ENCODE data around the gene CST7. TPM values are rescaled to one million over a fixed set of nuclear protein-coding genes. Genes with fewer than 3 reads are reported as not detected.

CST7 gene
- total and polyA plus RNA-seq, 2 experiments from 2014 or later: not detected

DNA sequence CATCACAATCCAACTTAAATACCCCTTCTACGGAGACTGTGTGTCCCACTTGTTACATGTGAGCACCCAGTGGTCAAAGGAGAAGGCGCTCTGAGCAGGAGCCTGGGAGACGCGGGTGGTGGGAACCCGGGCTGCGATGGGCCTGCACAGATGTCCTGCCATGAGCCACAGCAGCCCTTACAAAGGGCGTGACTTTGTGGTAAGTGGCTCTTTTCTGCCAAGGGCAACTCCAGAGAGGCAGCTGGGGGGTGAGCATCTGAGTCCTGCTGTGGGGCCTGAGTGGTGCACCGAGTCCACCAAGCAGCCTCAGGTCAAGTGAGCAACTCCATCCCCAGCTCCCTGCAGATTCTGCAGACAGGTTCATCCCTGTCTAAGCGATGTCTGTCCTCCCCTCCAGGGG is 33.6 kb upstream of the CST7 start:
- TF ChIP-seq EZH2phosphoT487 (IDR thresholded peaks at IDR 0.05; ENCODE audit: unreplicated experiment) (no peak), ZNF331 (CRISPR knock-in tag; IDR thresholded peaks at IDR 0.05; ENCODE audit: low read depth) (no peak), NANOG (IDR thresholded peaks at IDR 0.05; ENCODE audit: borderline replicate concordance) (no peak), EZH2 (IDR thresholded peaks at IDR 0.05; ENCODE audit: low read depth, unreplicated experiment) (no peak)
- TF ChIP-seq, protein P1, sequence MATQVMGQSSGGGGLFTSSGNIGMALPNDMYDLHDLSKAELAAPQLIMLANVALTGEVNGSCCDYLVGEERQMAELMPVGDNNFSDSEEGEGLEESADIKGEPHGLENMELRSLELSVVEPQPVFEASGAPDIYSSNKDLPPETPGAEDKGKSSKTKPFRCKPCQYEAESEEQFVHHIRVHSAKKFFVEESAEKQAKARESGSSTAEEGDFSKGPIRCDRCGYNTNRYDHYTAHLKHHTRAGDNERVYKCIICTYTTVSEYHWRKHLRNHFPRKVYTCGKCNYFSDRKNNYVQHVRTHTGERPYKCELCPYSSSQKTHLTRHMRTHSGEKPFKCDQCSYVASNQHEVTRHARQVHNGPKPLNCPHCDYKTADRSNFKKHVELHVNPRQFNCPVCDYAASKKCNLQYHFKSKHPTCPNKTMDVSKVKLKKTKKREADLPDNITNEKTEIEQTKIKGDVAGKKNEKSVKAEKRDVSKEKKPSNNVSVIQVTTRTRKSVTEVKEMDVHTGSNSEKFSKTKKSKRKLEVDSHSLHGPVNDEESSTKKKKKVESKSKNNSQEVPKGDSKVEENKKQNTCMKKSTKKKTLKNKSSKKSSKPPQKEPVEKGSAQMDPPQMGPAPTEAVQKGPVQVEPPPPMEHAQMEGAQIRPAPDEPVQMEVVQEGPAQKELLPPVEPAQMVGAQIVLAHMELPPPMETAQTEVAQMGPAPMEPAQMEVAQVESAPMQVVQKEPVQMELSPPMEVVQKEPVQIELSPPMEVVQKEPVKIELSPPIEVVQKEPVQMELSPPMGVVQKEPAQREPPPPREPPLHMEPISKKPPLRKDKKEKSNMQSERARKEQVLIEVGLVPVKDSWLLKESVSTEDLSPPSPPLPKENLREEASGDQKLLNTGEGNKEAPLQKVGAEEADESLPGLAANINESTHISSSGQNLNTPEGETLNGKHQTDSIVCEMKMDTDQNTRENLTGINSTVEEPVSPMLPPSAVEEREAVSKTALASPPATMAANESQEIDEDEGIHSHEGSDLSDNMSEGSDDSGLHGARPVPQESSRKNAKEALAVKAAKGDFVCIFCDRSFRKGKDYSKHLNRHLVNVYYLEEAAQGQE (IDR thresholded peaks at IDR 0.05; ENCODE audit: unreplicated experiment): no peak
- no peak overlapping the region for H3K4me3 ChIP-seq
- H3K36me3 ChIP-seq (ENCODE audit: insufficient read depth): no peaks in the 10 kb centered on the region
- no peak overlapping the region for H3K4me3 Mint-ChIP-seq
- H3K9me2 ChIP-seq (ENCODE audit: insufficient read depth): no peaks in the 10 kb centered on the region
- no peak overlapping the region for H2AFZ ChIP-seq
- H3K27ac Mint-ChIP-seq: no peak overlapping the region
- DNase-seq (ENCODE audit: low spot score): no peak
- peaks cover 2% of the 10 kb centered on the region for H3K36me3 Mint-ChIP-seq (ENCODE audit: low read depth)
- H4K20me1 ChIP-seq (replicated peaks; ENCODE audit: insufficient read depth): no peaks in the 10 kb centered on the region
- H3K27me3 Mint-ChIP-seq (ENCODE audit: insufficient read depth, low read depth, poor library complexity): peaks cover 10% of the 10 kb centered on the region
- H3K4me1 ChIP-seq (ENCODE audit: insufficient read depth): no peaks in the 10 kb centered on the region
- peaks cover 6% of the 10 kb centered on the region for H3K9me3 Mint-ChIP-seq
- no peaks in the 10 kb centered on the region for H3K79me2 ChIP-seq (replicated peaks; ENCODE audit: insufficient read depth)
- H3K4me2 ChIP-seq: no peak overlapping the region
- H3K4me1 Mint-ChIP-seq: peaks cover 13% of the 10 kb centered on the region
- no peaks in the 10 kb centered on the region for H3K27me3 ChIP-seq (ENCODE audit: insufficient read depth)
- H3K27ac ChIP-seq (ENCODE audit: low read depth): no peak overlapping the region
- H3F3A ChIP-seq (replicated peaks; ENCODE audit: low read depth): no peaks in the 10 kb centered on the region
- no peak for ATAC-seq

DNA sequence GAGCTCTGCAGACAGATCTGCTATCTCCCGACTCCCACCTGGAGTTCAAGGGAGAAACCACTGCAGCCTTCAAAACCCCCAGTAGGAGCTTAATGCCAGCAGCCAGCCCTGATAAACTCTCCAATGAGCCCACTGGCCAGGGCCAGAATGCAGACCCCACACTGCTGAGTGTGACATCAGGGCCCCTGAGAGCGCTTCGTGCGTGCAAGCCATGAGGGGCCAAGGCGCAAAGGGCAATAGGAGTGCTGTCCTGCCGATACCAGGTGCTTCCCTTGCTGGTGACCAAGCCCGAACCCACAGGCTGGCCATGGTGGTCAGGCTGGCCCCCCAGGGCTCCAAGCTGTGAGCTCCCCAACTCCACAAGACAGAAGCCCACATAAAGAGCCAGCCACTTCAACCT is 33.2 kb upstream of the CST7 start:
- ATAC-seq: no peak
- H3F3A ChIP-seq (replicated peaks; ENCODE audit: low read depth): no peaks in the 10 kb centered on the region
- H3K27me3 ChIP-seq (ENCODE audit: insufficient read depth): no peaks in the 10 kb centered on the region
- peaks cover 9% of the 10 kb centered on the region for H3K27me3 Mint-ChIP-seq (ENCODE audit: insufficient read depth, low read depth, poor library complexity)
- DNase-seq (ENCODE audit: low spot score): no peak
- no peaks in the 10 kb centered on the region for H4K20me1 ChIP-seq (replicated peaks; ENCODE audit: insufficient read depth)
- no peaks in the 10 kb centered on the region for H3K4me1 ChIP-seq (ENCODE audit: insufficient read depth)
- H3K4me2 ChIP-seq: no peak overlapping the region
- H3K9me2 ChIP-seq (ENCODE audit: insufficient read depth): no peaks in the 10 kb centered on the region
- peaks cover 5% of the 10 kb centered on the region for H3K36me3 Mint-ChIP-seq (ENCODE audit: low read depth)
- H3K27ac Mint-ChIP-seq: no peak overlapping the region
- no peak overlapping the region for H3K4me3 Mint-ChIP-seq
- peaks cover 11% of the 10 kb centered on the region for H3K9me3 Mint-ChIP-seq
- peaks cover 13% of the 10 kb centered on the region for H3K4me1 Mint-ChIP-seq
- H3K4me3 ChIP-seq: no peak overlapping the region
- H3K27ac ChIP-seq (ENCODE audit: low read depth): no peak overlapping the region
- H3K79me2 ChIP-seq (replicated peaks; ENCODE audit: insufficient read depth): no peaks in the 10 kb centered on the region
- H3K36me3 ChIP-seq (ENCODE audit: insufficient read depth): no peaks in the 10 kb centered on the region
- no peak overlapping the region for H2AFZ ChIP-seq
- TF ChIP-seq, protein P1 (IDR thresholded peaks at IDR 0.05; ENCODE audit: unreplicated experiment): no peak
- TF ChIP-seq, protein P2, sequence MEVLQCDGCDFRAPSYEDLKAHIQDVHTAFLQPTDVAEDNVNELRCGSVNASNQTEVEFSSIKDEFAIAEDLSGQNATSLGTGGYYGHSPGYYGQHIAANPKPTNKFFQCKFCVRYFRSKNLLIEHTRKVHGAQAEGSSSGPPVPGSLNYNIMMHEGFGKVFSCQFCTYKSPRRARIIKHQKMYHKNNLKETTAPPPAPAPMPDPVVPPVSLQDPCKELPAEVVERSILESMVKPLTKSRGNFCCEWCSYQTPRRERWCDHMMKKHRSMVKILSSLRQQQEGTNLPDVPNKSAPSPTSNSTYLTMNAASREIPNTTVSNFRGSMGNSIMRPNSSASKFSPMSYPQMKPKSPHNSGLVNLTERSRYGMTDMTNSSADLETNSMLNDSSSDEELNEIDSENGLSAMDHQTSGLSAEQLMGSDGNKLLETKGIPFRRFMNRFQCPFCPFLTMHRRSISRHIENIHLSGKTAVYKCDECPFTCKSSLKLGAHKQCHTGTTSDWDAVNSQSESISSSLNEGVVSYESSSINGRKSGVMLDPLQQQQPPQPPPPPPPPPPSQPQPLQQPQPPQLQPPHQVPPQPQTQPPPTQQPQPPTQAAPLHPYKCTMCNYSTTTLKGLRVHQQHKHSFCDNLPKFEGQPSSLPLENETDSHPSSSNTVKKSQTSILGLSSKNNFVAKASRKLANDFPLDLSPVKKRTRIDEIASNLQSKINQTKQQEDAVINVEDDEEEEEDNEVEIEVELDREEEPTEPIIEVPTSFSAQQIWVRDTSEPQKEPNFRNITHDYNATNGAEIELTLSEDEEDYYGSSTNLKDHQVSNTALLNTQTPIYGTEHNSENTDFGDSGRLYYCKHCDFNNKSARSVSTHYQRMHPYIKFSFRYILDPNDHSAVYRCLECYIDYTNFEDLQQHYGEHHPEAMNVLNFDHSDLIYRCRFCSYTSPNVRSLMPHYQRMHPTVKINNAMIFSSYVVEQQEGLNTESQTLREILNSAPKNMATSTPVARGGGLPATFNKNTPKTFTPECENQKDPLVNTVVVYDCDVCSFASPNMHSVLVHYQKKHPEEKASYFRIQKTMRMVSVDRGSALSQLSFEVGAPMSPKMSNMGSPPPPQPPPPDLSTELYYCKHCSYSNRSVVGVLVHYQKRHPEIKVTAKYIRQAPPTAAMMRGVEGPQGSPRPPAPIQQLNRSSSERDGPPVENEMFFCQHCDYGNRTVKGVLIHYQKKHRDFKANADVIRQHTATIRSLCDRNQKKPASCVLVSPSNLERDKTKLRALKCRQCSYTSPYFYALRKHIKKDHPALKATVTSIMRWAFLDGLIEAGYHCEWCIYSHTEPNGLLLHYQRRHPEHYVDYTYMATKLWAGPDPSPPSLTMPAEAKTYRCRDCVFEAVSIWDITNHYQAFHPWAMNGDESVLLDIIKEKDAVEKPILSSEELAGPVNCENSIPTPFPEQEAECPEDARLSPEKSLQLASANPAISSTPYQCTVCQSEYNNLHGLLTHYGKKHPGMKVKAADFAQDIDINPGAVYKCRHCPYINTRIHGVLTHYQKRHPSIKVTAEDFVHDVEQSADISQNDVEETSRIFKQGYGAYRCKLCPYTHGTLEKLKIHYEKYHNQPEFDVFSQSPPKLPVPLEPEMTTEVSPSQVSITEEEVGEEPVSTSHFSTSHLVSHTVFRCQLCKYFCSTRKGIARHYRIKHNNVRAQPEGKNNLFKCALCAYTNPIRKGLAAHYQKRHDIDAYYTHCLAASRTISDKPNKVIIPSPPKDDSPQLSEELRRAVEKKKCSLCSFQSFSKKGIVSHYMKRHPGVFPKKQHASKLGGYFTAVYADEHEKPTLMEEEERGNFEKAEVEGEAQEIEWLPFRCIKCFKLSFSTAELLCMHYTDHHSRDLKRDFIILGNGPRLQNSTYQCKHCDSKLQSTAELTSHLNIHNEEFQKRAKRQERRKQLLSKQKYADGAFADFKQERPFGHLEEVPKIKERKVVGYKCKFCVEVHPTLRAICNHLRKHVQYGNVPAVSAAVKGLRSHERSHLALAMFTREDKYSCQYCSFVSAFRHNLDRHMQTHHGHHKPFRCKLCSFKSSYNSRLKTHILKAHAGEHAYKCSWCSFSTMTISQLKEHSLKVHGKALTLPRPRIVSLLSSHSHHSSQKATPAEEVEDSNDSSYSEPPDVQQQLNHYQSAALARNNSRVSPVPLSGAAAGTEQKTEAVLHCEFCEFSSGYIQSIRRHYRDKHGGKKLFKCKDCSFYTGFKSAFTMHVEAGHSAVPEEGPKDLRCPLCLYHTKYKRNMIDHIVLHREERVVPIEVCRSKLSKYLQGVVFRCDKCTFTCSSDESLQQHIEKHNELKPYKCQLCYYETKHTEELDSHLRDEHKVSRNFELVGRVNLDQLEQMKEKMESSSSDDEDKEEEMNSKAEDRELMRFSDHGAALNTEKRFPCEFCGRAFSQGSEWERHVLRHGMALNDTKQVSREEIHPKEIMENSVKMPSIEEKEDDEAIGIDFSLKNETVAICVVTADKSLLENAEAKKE (CRISPR knock-in tag; IDR thresholded peaks at IDR 0.05): no peak
- no peak for TF ChIP-seq EZH2 (IDR thresholded peaks at IDR 0.05; ENCODE audit: low read depth, unreplicated experiment)
